Spleen (tissue), 7 donors: ENCODE data around the gene KCP.

ENCODE experiments used
- POLR2A ChIP-seq, 3 donors: fragments of 450-650 bp; IDR thresholded peaks; one replicate each; pipeline ENCODE4 v1.5.1; 2017; ENCODE audit warnings: antibody characterized with exemption in 3 of 3, mild to moderate bottlenecking in 1 of 3
- POLR2AphosphoS5 ChIP-seq, 3 donors: sonication (generic); formaldehyde crosslinking; IDR thresholded peaks; one replicate each; pipeline ENCODE4 v1.5.1; 2017; ENCODE audit warnings: antibody characterized with exemption in 3 of 3
- TF ChIP-seq, protein P1 (sequence below), 11 experiments: fragments of 200-600 bp in 7 of 11; fragments of 450-650 bp in 4 of 11; sonication (generic) in 4 of 11; IDR thresholded peaks in 8 of 11; conservative IDR thresholded peaks in 3 of 11; 1 replicate in 7 of 11; 2 replicates in 4 of 11; pipeline versions ENCODE4 v1.4.0 to v1.8.0; 2016 to 2021; ENCODE audit warnings: antibody characterized with exemption in 11 of 11, inconsistent platforms in 4 of 11, mild to moderate bottlenecking in 1 of 11
- donor health status: DM: no; HTN: no; CAD: no; lungs with moderate emphysema.
- donor health status: DM: no; HTN: no; CAD: no.
- donor health status: DM: no; HTN: no; CAD: no.

GRCh38 chr7:128832880-128833147 lies 77.7 kb downstream of the KCP start:
- TF ChIP-seq POLR2AphosphoS5 (IDR thresholded peaks at IDR 0.05) = no peak
- TF ChIP-seq, protein P1, sequence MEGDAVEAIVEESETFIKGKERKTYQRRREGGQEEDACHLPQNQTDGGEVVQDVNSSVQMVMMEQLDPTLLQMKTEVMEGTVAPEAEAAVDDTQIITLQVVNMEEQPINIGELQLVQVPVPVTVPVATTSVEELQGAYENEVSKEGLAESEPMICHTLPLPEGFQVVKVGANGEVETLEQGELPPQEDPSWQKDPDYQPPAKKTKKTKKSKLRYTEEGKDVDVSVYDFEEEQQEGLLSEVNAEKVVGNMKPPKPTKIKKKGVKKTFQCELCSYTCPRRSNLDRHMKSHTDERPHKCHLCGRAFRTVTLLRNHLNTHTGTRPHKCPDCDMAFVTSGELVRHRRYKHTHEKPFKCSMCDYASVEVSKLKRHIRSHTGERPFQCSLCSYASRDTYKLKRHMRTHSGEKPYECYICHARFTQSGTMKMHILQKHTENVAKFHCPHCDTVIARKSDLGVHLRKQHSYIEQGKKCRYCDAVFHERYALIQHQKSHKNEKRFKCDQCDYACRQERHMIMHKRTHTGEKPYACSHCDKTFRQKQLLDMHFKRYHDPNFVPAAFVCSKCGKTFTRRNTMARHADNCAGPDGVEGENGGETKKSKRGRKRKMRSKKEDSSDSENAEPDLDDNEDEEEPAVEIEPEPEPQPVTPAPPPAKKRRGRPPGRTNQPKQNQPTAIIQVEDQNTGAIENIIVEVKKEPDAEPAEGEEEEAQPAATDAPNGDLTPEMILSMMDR (IDR thresholded peaks at IDR 0.05 in 8 of 11, conservative IDR thresholded peaks at IDR 0.05 in 3 of 11) = no peak
- TF ChIP-seq POLR2A (IDR thresholded peaks at IDR 0.05) = no peak
